Psoas muscle (tissue), 8 donors: ENCODE results near the gene RFX3. TPM values are rescaled to one million over a fixed set of nuclear protein-coding genes. Genes with fewer than 3 reads are reported as not detected.

ENCODE experiments used
- ATAC-seq, 4 donors: fragments of 200-7000 bp; cut with Tn5 transposase; one replicate each; pipeline ENCODE4 v1.9.1; 2020; ENCODE audit warnings: moderate library complexity in 3 of 4, mild to moderate bottlenecking in 2 of 4
- DNase-seq, 2 donors: peaks; one replicate each; pipeline ENCODE4 v3.0.0-alpha.2; 2020
- H3K27ac ChIP-seq: fragments of 200-600 bp; one replicate; pipeline ENCODE4 v1.8.0; 2022
- H3K27me3 ChIP-seq, 3 donors: fragments of 200-600 bp in 1 of 3; one replicate each; pipeline versions ENCODE4 v1.6.1 to v1.8.0; 2013 to 2022; ENCODE audit warnings: low read length in 2 of 3, mild to moderate bottlenecking in 2 of 3, moderate library complexity in 1 of 3; ENCODE audit not compliant: insufficient read depth in 3 of 3
- H3K36me3 ChIP-seq, 2 donors: fragments of 200-600 bp in 1 of 2; one replicate each; pipeline versions ENCODE4 v1.6.1 to v1.8.0; 2013 to 2022; ENCODE audit warnings: low read depth in 1 of 2, mild to moderate bottlenecking in 1 of 2, moderate library complexity in 1 of 2; ENCODE audit not compliant: insufficient read depth in 1 of 2
- H3K4me1 ChIP-seq: fragments of 200-600 bp; one replicate; pipeline ENCODE4 v1.8.0; 2022
- H3K4me3 ChIP-seq: fragments of 200-600 bp; one replicate; pipeline ENCODE4 v1.8.0; 2022; ENCODE audit warnings: mild to moderate bottlenecking
- H3K9me3 ChIP-seq: fragments of 200-600 bp; one replicate; pipeline ENCODE4 v1.8.0; 2022
- whole genome bisulfite sequencing, 3 donors: extraction: QIAGEN DNeasy Blood & Tissue Kit; methylation state at CpG; one replicate each; pipeline versions ENCODE4 v1.1.6 to v1.1.7; 2013; 5-methylcytosine and 5-hydroxymethylcytosine counted together
- intact Hi-C, 2 donors: fragments of 100-400 bp; cut with DNase I; formaldehyde crosslinking; loops; one replicate each; pipeline versions ENCODE4 v1.11.0 to v1.14.2; 2022
- long read RNA-seq, 2 donors: library from polyadenylated mRNA; unstranded; transcript quantifications; one replicate each; pipeline ENCODE4 v2.0.0, GENCODE V29; 2021
- polyA plus RNA-seq, 3 donors: library from polyadenylated mRNA; stranded (reverse); fragments of 200-250 nt; gene quantifications; one replicate each; pipeline ENCODE4 v1.2.3, GENCODE V29; 2013
- total RNA-seq, 4 donors: library from RNA; stranded (reverse); fragmentation: NEBNext Ultra II Directional in 2 of 4; extraction: Animal tissue kit (Norgen Biotek cat#: 25700) in 2 of 4; gene quantifications; one replicate each; pipeline versions ENCODE4 v1.2.1 to v1.2.4, GENCODE V29; 2021 to 2023
- TF ChIP-seq, protein P1 (sequence below): fragments of 200-600 bp; IDR thresholded peaks from one replicate; pipeline ENCODE4 v1.8.0; 2022; ENCODE audit warnings: antibody characterized with exemption
- donor health status: healthy with polysubstance abuse.
- donor health status: DM: no; HTN: no; CAD: no; lungs with moderate emphysema.
- donor health status: Bipolar disorder and iron deficiency.
- donor health status: healthy.
- donor health status: DM: yes; HTN: yes; CAD: no.
- donor health status: DM: no; HTN: no; CAD: no.
- donor health status: DM: no; HTN: no; CAD: no.
- donor health status: DM: yes; HTN: yes; CAD: no.

Gene RFX3
- total RNA-seq (1 to 10 TPM; 2.8 to 5.7 (median 5.3) TPM), polyA plus RNA-seq (1 to 10 TPM in 1 of 3 donors, under 1 TPM in 2; 0.38 to 1.3 (median 0.84) TPM)
- long read RNA-seq, donor 1, partial matches to known transcripts = 1 of 1 reads
- long read RNA-seq, donor 1, other reads (novel, unspliced or antisense) = 0 of 1 reads
- long read RNA-seq, donor 2, full-length matches to known transcripts = 1 of 1 reads
- long read RNA-seq, donor 2, partial matches to known transcripts = 0 of 1 reads
- long read RNA-seq, donor 2, other reads (novel, unspliced or antisense) = 0 of 1 reads

GRCh38 chr9:3525836-3526164 is at the start of gene RFX3:
RFX3 (minus strand) TSS chr9:3526001; CDS start chr9:3395588, 130,413 bp downstream.
- Histone ChIP-seq H3K36me3 (peaks cover 0 to 3% of the 10 kb centered on the region in 2 donors), H3K27ac (peak within 1 kb of the TSS; percentile 99), H3K4me3 (peak within 1 kb of the TSS; percentile 80), H3K9me3 (no peaks in the 10 kb centered on the region), H3K4me1 (peaks cover 34% of the 10 kb centered on the region), H3K27me3 (no peaks in the 10 kb centered on the region)
- TF ChIP-seq, protein P1, sequence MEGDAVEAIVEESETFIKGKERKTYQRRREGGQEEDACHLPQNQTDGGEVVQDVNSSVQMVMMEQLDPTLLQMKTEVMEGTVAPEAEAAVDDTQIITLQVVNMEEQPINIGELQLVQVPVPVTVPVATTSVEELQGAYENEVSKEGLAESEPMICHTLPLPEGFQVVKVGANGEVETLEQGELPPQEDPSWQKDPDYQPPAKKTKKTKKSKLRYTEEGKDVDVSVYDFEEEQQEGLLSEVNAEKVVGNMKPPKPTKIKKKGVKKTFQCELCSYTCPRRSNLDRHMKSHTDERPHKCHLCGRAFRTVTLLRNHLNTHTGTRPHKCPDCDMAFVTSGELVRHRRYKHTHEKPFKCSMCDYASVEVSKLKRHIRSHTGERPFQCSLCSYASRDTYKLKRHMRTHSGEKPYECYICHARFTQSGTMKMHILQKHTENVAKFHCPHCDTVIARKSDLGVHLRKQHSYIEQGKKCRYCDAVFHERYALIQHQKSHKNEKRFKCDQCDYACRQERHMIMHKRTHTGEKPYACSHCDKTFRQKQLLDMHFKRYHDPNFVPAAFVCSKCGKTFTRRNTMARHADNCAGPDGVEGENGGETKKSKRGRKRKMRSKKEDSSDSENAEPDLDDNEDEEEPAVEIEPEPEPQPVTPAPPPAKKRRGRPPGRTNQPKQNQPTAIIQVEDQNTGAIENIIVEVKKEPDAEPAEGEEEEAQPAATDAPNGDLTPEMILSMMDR = no peak
- peak; percentile 92 to 97 for DNase-seq
- WGBS, 3 donors = 0 to 1% (median 1%) methylated on average over 13 to 23 of the region's 24 CpGs
- peak; percentile 88 to 94 (median 90) for ATAC-seq
- intact Hi-C loops = loop anchor here in 1 of 2 donors (5.0 kb wide), 2 partner anchors 58 to 772 kb away; no protein-coding TSS in a partner anchor

GRCh38 chr9:3571500-3571899 is 45.7 kb upstream of the RFX3 start:
- Histone ChIP-seq H3K4me1 (no peaks in the 10 kb centered on the region), H3K9me3 (no peaks in the 10 kb centered on the region), H3K27me3 (no peaks in the 10 kb centered on the region), H3K36me3 (no peaks in the 10 kb centered on the region), H3K27ac (no peak overlapping the region), H3K4me3 (no peak overlapping the region)
- intact Hi-C loops = no loop called here
- ATAC-seq (no peak), DNase-seq (no peak)
- WGBS, 3 donors = 81 to 90% (median 83%) methylated on average over 1 of the region's 1 CpG
- TF ChIP-seq, protein P1 = no peak

DNA sequence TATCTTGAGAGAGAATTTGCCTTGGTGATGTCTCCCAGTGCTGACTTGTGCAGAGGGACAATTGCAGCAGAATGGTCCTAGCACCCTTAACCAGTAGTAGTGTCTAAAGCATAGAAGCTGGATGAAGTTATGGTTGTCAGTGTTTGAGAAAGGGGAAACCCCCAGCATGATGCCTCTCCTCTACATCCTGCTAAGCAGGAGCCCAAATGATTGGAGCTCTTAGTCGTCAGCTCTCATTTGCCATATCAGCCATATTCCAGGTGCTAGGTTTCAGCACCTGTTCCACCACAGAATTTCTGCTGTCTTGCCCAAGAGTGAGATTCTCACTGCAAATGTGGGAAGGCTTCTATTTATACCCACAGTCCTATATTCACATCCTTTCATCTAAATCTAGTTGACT is 43.7 kb upstream of the RFX3 start:
- intact Hi-C loops = no loop called here
- no peak overlapping the region for H3K27ac ChIP-seq
- H3K36me3 ChIP-seq = peaks cover 0 to 6% of the 10 kb centered on the region in 2 donors
- TF ChIP-seq, protein P1 = no peak
- ATAC-seq = peak in 1 of 4 donors; percentile 53
- DNase-seq = no peak
- H3K4me1 ChIP-seq = no peaks in the 10 kb centered on the region
- H3K27me3 ChIP-seq = no peaks in the 10 kb centered on the region
- H3K4me3 ChIP-seq = no peak overlapping the region
- WGBS, 3 donors = 28 to 69% (median 37%) methylated on average over 1 of the region's 1 CpG
- H3K9me3 ChIP-seq = no peaks in the 10 kb centered on the region

DNA sequence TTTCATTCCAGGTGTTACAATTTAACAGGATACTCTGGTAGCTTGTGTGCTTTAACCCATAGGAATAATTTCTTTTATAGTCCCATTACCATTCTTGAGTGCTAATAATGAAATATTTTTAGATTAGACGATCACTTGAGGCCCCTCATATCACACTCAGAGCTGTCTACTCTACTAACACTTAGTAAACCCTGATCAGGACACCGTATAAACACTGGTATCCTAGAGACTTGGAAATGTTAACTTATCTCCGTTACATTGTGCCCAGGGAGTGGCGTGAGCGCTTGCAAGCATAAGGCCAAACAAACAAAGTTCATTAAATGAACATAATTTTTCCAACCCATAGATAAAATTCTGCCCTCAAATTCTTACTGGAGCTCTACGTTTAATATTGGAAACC is 42.2 kb upstream of the RFX3 start:
- H3K4me3 ChIP-seq = no peak overlapping the region
- no peaks in the 10 kb centered on the region for H3K27me3 ChIP-seq
- no peak for ATAC-seq
- H3K4me1 ChIP-seq = no peaks in the 10 kb centered on the region
- intact Hi-C loops = no loop called here
- TF ChIP-seq, protein P1 = no peak
- H3K27ac ChIP-seq = no peak overlapping the region
- no peak for DNase-seq
- H3K36me3 ChIP-seq = peaks cover 0 to 7% of the 10 kb centered on the region in 2 donors
- 91 to 95% (median 92%) methylated on average over 6 of the region's 6 CpGs for WGBS, 3 donors
- no peaks in the 10 kb centered on the region for H3K9me3 ChIP-seq
